ENCODE measurements around the gene FTCD.
A peak's percentile ranks its signal among the peaks of the same experiment; 100 is the strongest.

The FTCD gene

GRCh38 chr21:46154155-46154954 is 1.0 kb downstream of the FTCD start:
- DNase-seq (ENCODE audit: low read depth in 2 of 2), result no peak

- peak in 1 of 2 donors; percentile 21 for DNase-seq (ENCODE audit: low read depth in 2 of 2)
Observed at GRCh38 chr21:46153247-46154154, 1.9 kb downstream of the FTCD start.

- DNase-seq (ENCODE audit: low read depth in 2 of 2), result no peak
Observed at GRCh38 chr21:46152927-46153246, 2.5 kb downstream of the FTCD start.

- DNase-seq (ENCODE audit: low read depth in 2 of 2), result no peak
Observed at GRCh38 chr21:46151989-46152926, 3.1 kb downstream of the FTCD start.

GRCh38 chr21:46151261-46151988 is 4.0 kb downstream of the FTCD start:
- DNase-seq (ENCODE audit: low read depth in 2 of 2), result no peak

- DNase-seq (ENCODE audit: low read depth in 2 of 2), result no peak
Observed at GRCh38 chr21:46150491-46151121, 4.8 kb downstream of the FTCD start.

GRCh38 chr21:46150073-46150472 is 5.3 kb downstream of the FTCD start:
- DNase-seq (ENCODE audit: low read depth in 2 of 2), result no peak

GRCh38 chr21:46149205-46149901 is 6.0 kb downstream of the FTCD start:
- no peak for DNase-seq (ENCODE audit: low read depth in 2 of 2)

GRCh38 chr21:46148106-46148505 is 7.3 kb downstream of the FTCD start:
- no peak for DNase-seq (ENCODE audit: low read depth in 2 of 2)

GRCh38 chr21:46147429-46147828 is 8.0 kb downstream of the FTCD start:
- peak; percentile 15 to 16 for DNase-seq (ENCODE audit: low read depth in 2 of 2)

GRCh38 chr21:46146856-46147255 is 8.5 kb downstream of the FTCD start:
- DNase-seq (ENCODE audit: low read depth in 2 of 2), result no peak

GRCh38 chr21:46145840-46146691 is 9.3 kb downstream of the FTCD start:
- DNase-seq (ENCODE audit: low read depth in 2 of 2), result no peak

- DNase-seq (ENCODE audit: low read depth in 2 of 2), result no peak
Observed at GRCh38 chr21:46145159-46145839, 10.1 kb downstream of the FTCD start.

- no peak for DNase-seq (ENCODE audit: low read depth in 2 of 2)
Observed at GRCh38 chr21:46144464-46145070, 10.8 kb downstream of the FTCD start.

GRCh38 chr21:46142582-46143473 is 12.6 kb downstream of the FTCD start:
- DNase-seq (ENCODE audit: low read depth in 2 of 2), result no peak

GRCh38 chr21:46141767-46142581 is 13.4 kb downstream of the FTCD start:
- no peak for DNase-seq (ENCODE audit: low read depth in 2 of 2)
